Measurements from ENCODE around the gene POLH.

- no peak for TF ChIP-seq CTCF (conservative IDR thresholded peaks at IDR 0.05; ENCODE audit: low read length)
- no peak for TF ChIP-seq EZH2phosphoT487 (IDR thresholded peaks at IDR 0.05; ENCODE audit: borderline replicate concordance, low read depth, low read length)
Observed at GRCh38 chr6:43629505-43630300, 53.7 kb downstream of the POLH start.

Data from OCI-LY7 (cell line).